GM21619 (cell line): ENCODE measurements around the gene MYRIP.
"Not testable (repeated sequence)": the region's sequence is repeated elsewhere in the genome, so short reads cannot be mapped to it uniquely, and the experiment has no call there.

ENCODE experiments used
- ATAC-seq: cut with Tn5 transposase; IDR thresholded peaks from one replicate; pipeline ENCODE4 v1.9.1; 2021; ENCODE audit not compliant: unreplicated experiment

The MYRIP gene

GRCh38 chr3:40022297-40022827 lies 213.0 kb downstream of the MYRIP start:
- ATAC-seq: no peak

GRCh38 chr3:40024526-40024925 lies 215.1 kb downstream of the MYRIP start:
- no peak for ATAC-seq

GRCh38 chr3:40025892-40026291 lies 216.5 kb downstream of the MYRIP start:
- not testable (repeated sequence) for ATAC-seq

GRCh38 chr3:40035177-40035576 lies 225.8 kb downstream of the MYRIP start:
- ATAC-seq: no peak

GRCh38 chr3:40037582-40037981 lies 228.2 kb downstream of the MYRIP start:
- no peak for ATAC-seq

GRCh38 chr3:40042752-40043443 lies 233.5 kb downstream of the MYRIP start:
- no peak for ATAC-seq

- ATAC-seq: no peak
Observed at GRCh38 chr3:40043444-40043755, 234.0 kb downstream of the MYRIP start.

GRCh38 chr3:40044487-40044886 lies 235.1 kb downstream of the MYRIP start:
- no peak for ATAC-seq

GRCh38 chr3:40045051-40045450 lies 235.6 kb downstream of the MYRIP start:
- no peak for ATAC-seq

GRCh38 chr3:40046149-40046548 lies 236.7 kb downstream of the MYRIP start:
- no peak for ATAC-seq

- ATAC-seq: no peak
Observed at GRCh38 chr3:40047406-40047805, 238.0 kb downstream of the MYRIP start.

- ATAC-seq: no peak
Observed at GRCh38 chr3:40053663-40054062, 244.3 kb downstream of the MYRIP start.

GRCh38 chr3:40054568-40055222 lies 245.3 kb downstream of the MYRIP start:
- ATAC-seq: no peak

GRCh38 chr3:40055361-40055760 lies 246.0 kb downstream of the MYRIP start:
- no peak for ATAC-seq

GRCh38 chr3:40055956-40056355 lies 246.5 kb downstream of the MYRIP start:
- no peak for ATAC-seq

GRCh38 chr3:40057077-40057476 lies 247.7 kb downstream of the MYRIP start:
- ATAC-seq: no peak

GRCh38 chr3:40057786-40058185 lies 248.4 kb downstream of the MYRIP start:
- no peak for ATAC-seq

- ATAC-seq: no peak
Observed at GRCh38 chr3:40068636-40069035, 259.2 kb downstream of the MYRIP start.

GRCh38 chr3:40070816-40071215 lies 261.4 kb downstream of the MYRIP start:
- no peak for ATAC-seq

- no peak for ATAC-seq
Observed at GRCh38 chr3:40071683-40072238, 262.4 kb downstream of the MYRIP start.

- ATAC-seq: no peak
Observed at GRCh38 chr3:40073310-40074007, 264.1 kb downstream of the MYRIP start.

- not testable (repeated sequence) for ATAC-seq
Observed at GRCh38 chr3:40077139-40077538, 267.7 kb downstream of the MYRIP start.
